Panc1 (cell line): ENCODE results near the gene SKA1. TPM values are rescaled to one million over a fixed set of nuclear protein-coding genes. Genes with fewer than 3 reads are reported as not detected.

ENCODE experiments used
- ATAC-seq: fragments of 200-7000 bp; cut with Tn5 transposase; 2 replicates; pipeline ENCODE4 v1.9.1; 2020; ENCODE audit warnings: mild to moderate bottlenecking, moderate library complexity
- BruUV-seq: library from RNA; stranded (reverse); fragments of 400-500 nt; replicated peaks from 2 replicates; lab custom pipeline; 2021; lab: Mats Ljungman, UMichigan
- CTCF ChIA-PET: fragments of 300-600 bp; sonication (Branson Sonifier 250); formaldehyde crosslinking; loops from one replicate; lab custom pipeline; 2022; ENCODE audit warnings: antibody characterized with exemption; lab: Charles Lee
- POLR2A ChIA-PET: fragments of 300-600 bp; sonication (Branson Sonifier 250); formaldehyde crosslinking; loops from one replicate; lab custom pipeline; 2022; ENCODE audit warnings: antibody characterized with exemption; lab: Charles Lee
- DNase-seq: peaks from one replicate; pipeline ENCODE4 v3.0.0-alpha.2; 2010; ENCODE audit warnings: low read depth, low spot score
- H3K27ac ChIP-seq: 2 replicates; pipeline ENCODE4 v1.5.1; 2011; ENCODE audit warnings: mild to moderate bottlenecking, low read length, inconsistent platforms
- H3K27me3 ChIP-seq: fragments of 200-500 bp; sonication (Bioruptor generic); 2 replicates; pipeline ENCODE4 v1.6.0; 2014; ENCODE audit warnings: low read length, inconsistent platforms; ENCODE audit not compliant: control insufficient read depth, insufficient read depth
- H3K36me3 ChIP-seq: fragments of 200-500 bp; sonication (Bioruptor generic); 2 replicates; pipeline ENCODE4 v1.5.1; 2014; ENCODE audit warnings: inconsistent platforms, mild to moderate bottlenecking, low read length, moderate library complexity; ENCODE audit not compliant: control insufficient read depth, insufficient read depth
- H3K4me1 ChIP-seq: 2 replicates; pipeline ENCODE4 v1.5.1; 2011; ENCODE audit warnings: inconsistent platforms, mild to moderate bottlenecking, low read length, moderate library complexity; ENCODE audit not compliant: control insufficient read depth, insufficient read depth
- H3K4me3 ChIP-seq, 2 experiments: 2 replicates each; pipeline ENCODE4 v1.5.1; 2011 to 2012; ENCODE audit warnings: low read depth in 2 of 2, low read length in 2 of 2, mild to moderate bottlenecking in 2 of 2, inconsistent platforms in 1 of 2, moderate library complexity in 1 of 2
- H3K9me3 ChIP-seq: fragments of 200-500 bp; sonication (Bioruptor generic); 2 replicates; pipeline ENCODE4 v1.5.1; 2014; ENCODE audit warnings: low read depth, mild to moderate bottlenecking, inconsistent platforms, low read length, moderate library complexity; ENCODE audit not compliant: control insufficient read depth, insufficient read depth
- CTCF ChIP-seq: fragments of 450-650 bp; IDR thresholded peaks from 2 replicates; pipeline ENCODE4 v1.5.1; 2017; ENCODE audit warnings: mild to moderate bottlenecking
- POLR2AphosphoS5 ChIP-seq: IDR thresholded peaks from 2 replicates; pipeline ENCODE4 v1.6.1; 2012; ENCODE audit warnings: mild to moderate bottlenecking, low read depth, low read length, moderate library complexity
- REST ChIP-seq, 2 experiments: IDR thresholded peaks; 2 replicates each; pipeline ENCODE4 v1.6.1; 2011 to 2012; ENCODE audit warnings: low read depth in 2 of 2, control low read depth in 1 of 2, low read length in 1 of 2, mild to moderate bottlenecking in 1 of 2, moderate library complexity in 1 of 2; ENCODE audit not compliant: insufficient read depth in 1 of 2
- SIN3A ChIP-seq: IDR thresholded peaks from 2 replicates; pipeline ENCODE4 v1.6.1; 2012; ENCODE audit warnings: low read depth, mild to moderate bottlenecking, low read length, moderate library complexity, borderline replicate concordance; ENCODE audit not compliant: insufficient read depth
- TCF7L2 ChIP-seq: IDR thresholded peaks from 2 replicates; pipeline ENCODE4 v1.6.1; 2011; ENCODE audit warnings: mild to moderate bottlenecking, low read depth, low read length, inconsistent platforms
- in situ Hi-C: cut with HindIII; loops from 2 replicates; pipeline ENCODE4 v1.10.0; 2016; ENCODE audit warnings: low sequenced_read_pairs, low pct_unique_long_range_greater_than_20kb
- intact Hi-C: fragments of 100-400 bp; cut with micrococcal nuclease; formaldehyde crosslinking; loops from one replicate; pipeline ENCODE4 v1.10.0; 2022; ENCODE audit not compliant: unreplicated experiment
- total RNA-seq: library from RNA; stranded (reverse); gene quantifications from one replicate; pipeline ENCODE4 v1.2.1, GENCODE V29; 2021; ENCODE audit not compliant: unreplicated experiment

SKA1 gene
- total RNA-seq, 1 experiment from 2014 or later: 22.1 TPM

GRCh38 chr18:50377061-50377798, 2.4 kb downstream of the SKA1 start:
- Histone ChIP-seq H3K36me3 (peaks cover 2% of the 10 kb centered on the region), H3K27me3 (no peaks in the 10 kb centered on the region), H3K27ac (no peak overlapping the region), H3K4me3 (no peak overlapping the region), H3K4me1 (no peaks in the 10 kb centered on the region; the same call in 1 of the 2 replicates), H3K9me3 (no peaks in the 10 kb centered on the region)
- DNase-seq (no peak), ATAC-seq (no peak)
- CTCF ChIA-PET: no interaction called here
- intact Hi-C loops: no loop called here
- in situ Hi-C loops: no loop called here
- no TSS peak for BruUV-seq
- no peak for TF ChIP-seq SIN3A
- POLR2A ChIA-PET: no interaction called here

- ChIA-PET CTCF (no interaction called here), POLR2A (interaction anchor here (0.8 kb wide), 1 partner anchor 15 kb away, joined by 25 read pairs; no protein-coding TSS in a partner anchor)
- no peaks in the 10 kb centered on the region for H3K36me3 ChIP-seq
- DNase-seq: no peak
- ATAC-seq: no peak
- H3K27me3 ChIP-seq: no peaks in the 10 kb centered on the region
- H3K9me3 ChIP-seq: no peaks in the 10 kb centered on the region
- no TSS peak for BruUV-seq
- in situ Hi-C loops: no loop called here
- H3K4me3 ChIP-seq: no peak overlapping the region
- TF ChIP-seq REST (IDR thresholded peaks at IDR 0.05; ENCODE audit: insufficient read depth in 1 of 2, low read depth in 2 of 2, low read length in 1 of 2) (no peak), CTCF (no peak), POLR2AphosphoS5 (no peak), TCF7L2 (no peak), SIN3A (no peak)
- intact Hi-C loops: no loop called here
- no peaks in the 10 kb centered on the region for H3K4me1 ChIP-seq
- no peak overlapping the region for H3K27ac ChIP-seq
These were observed 14.1 kb downstream of the SKA1 start for GRCh38 chr18:50388988-50389387.

- no TSS peak for BruUV-seq
- no peaks in the 10 kb centered on the region for H3K27me3 ChIP-seq
These were observed 19.0 kb downstream of the SKA1 start for GRCh38 chr18:50393802-50394201.

More at GRCh38 chr18:50393802-50394201, 19.0 kb downstream of the SKA1 start:
- TF ChIP-seq POLR2AphosphoS5: no peak
- Histone ChIP-seq H3K27ac (no peak overlapping the region), H3K9me3 (no peaks in the 10 kb centered on the region), H3K36me3 (no peaks in the 10 kb centered on the region), H3K4me1 (no peaks in the 10 kb centered on the region), H3K4me3 (no peak overlapping the region)
- ATAC-seq: no peak
- intact Hi-C loops (no loop called here), in situ Hi-C loops (no loop called here)
- ChIA-PET POLR2A (no interaction called here), CTCF (no interaction called here)
- no peak for DNase-seq
